ENCODE measurements around the gene HHAT.
"Not testable (repeated sequence)": the region's sequence is repeated elsewhere in the genome, so short reads cannot be mapped to it uniquely, and the experiment has no call there.

Gene HHAT

GRCh38 chr1:210397681-210398080 lies 69.0 kb downstream of the HHAT start:
- Histone ChIP-seq H3K27me3 (replicated peaks; ENCODE audit: control insufficient read depth, insufficient read depth, low read length) (no peaks in the 10 kb centered on the region), H3K4me1 (ENCODE audit: control insufficient read depth, insufficient read depth, low read length) (peaks cover 25% of the 10 kb centered on the region), H3K36me3 (ENCODE audit: control insufficient read depth, insufficient read depth, low read length, severe bottlenecking) (no peaks in the 10 kb centered on the region), H3K9ac (ENCODE audit: low read length) (no peak overlapping the region), H3K9me3 (ENCODE audit: control insufficient read depth, low read length) (no peaks in the 10 kb centered on the region), H3K4me3 (ENCODE audit: low read length) (no peak overlapping the region)
- no peak for DNase-seq (ENCODE audit: low read depth)

GRCh38 chr1:210398466-210398865 lies 69.8 kb downstream of the HHAT start:
- H3K4me1 ChIP-seq (ENCODE audit: control insufficient read depth, insufficient read depth, low read length) = peaks cover 21% of the 10 kb centered on the region
- no peak for DNase-seq (ENCODE audit: low read depth)
- no peaks in the 10 kb centered on the region for H3K27me3 ChIP-seq (replicated peaks; ENCODE audit: control insufficient read depth, insufficient read depth, low read length)
- no peak overlapping the region for H3K4me3 ChIP-seq (ENCODE audit: low read length)
- H3K9me3 ChIP-seq (ENCODE audit: control insufficient read depth, low read length) = no peaks in the 10 kb centered on the region
- no peak overlapping the region for H3K9ac ChIP-seq (ENCODE audit: low read length)
- no peaks in the 10 kb centered on the region for H3K36me3 ChIP-seq (ENCODE audit: control insufficient read depth, insufficient read depth, low read length, severe bottlenecking)

- Histone ChIP-seq H3K4me1 (ENCODE audit: control insufficient read depth, insufficient read depth, low read length) (peaks cover 11% of the 10 kb centered on the region), H3K4me3 (ENCODE audit: low read length) (no peak overlapping the region), H3K27me3 (replicated peaks; ENCODE audit: control insufficient read depth, insufficient read depth, low read length) (peaks cover 4% of the 10 kb centered on the region), H3K9ac (ENCODE audit: low read length) (no peak overlapping the region), H3K9me3 (ENCODE audit: control insufficient read depth, low read length) (no peaks in the 10 kb centered on the region), H3K36me3 (ENCODE audit: control insufficient read depth, insufficient read depth, low read length, severe bottlenecking) (no peaks in the 10 kb centered on the region)
- peak; percentile 85 for DNase-seq (ENCODE audit: low read depth)
Observed at GRCh38 chr1:210400043-210400840, 71.5 kb downstream of the HHAT start.

GRCh38 chr1:210402560-210402959 lies 73.9 kb downstream of the HHAT start:
- no peak for DNase-seq (ENCODE audit: low read depth)
- Histone ChIP-seq H3K9ac (ENCODE audit: low read length) (no peak overlapping the region), H3K27me3 (replicated peaks; ENCODE audit: control insufficient read depth, insufficient read depth, low read length) (peaks cover 6% of the 10 kb centered on the region), H3K36me3 (ENCODE audit: control insufficient read depth, insufficient read depth, low read length, severe bottlenecking) (no peaks in the 10 kb centered on the region), H3K4me1 (ENCODE audit: control insufficient read depth, insufficient read depth, low read length) (peaks cover 5% of the 10 kb centered on the region), H3K9me3 (ENCODE audit: control insufficient read depth, low read length) (no peaks in the 10 kb centered on the region), H3K4me3 (ENCODE audit: low read length) (no peak overlapping the region)

- H3K4me1 ChIP-seq (ENCODE audit: control insufficient read depth, insufficient read depth, low read length) = peaks cover under 1% of the 10 kb centered on the region
- DNase-seq (ENCODE audit: low read depth) = no peak
- H3K36me3 ChIP-seq (ENCODE audit: control insufficient read depth, insufficient read depth, low read length, severe bottlenecking) = no peaks in the 10 kb centered on the region
- no peak overlapping the region for H3K9ac ChIP-seq (ENCODE audit: low read length)
- H3K27me3 ChIP-seq (replicated peaks; ENCODE audit: control insufficient read depth, insufficient read depth, low read length) = peaks cover 6% of the 10 kb centered on the region
- no peak overlapping the region for H3K4me3 ChIP-seq (ENCODE audit: low read length)
- no peaks in the 10 kb centered on the region for H3K9me3 ChIP-seq (ENCODE audit: control insufficient read depth, low read length)
Observed at GRCh38 chr1:210405316-210405715, 76.6 kb downstream of the HHAT start.

- not testable (repeated sequence) for H3K36me3 ChIP-seq (ENCODE audit: control insufficient read depth, insufficient read depth, low read length, severe bottlenecking); H3K4me1 ChIP-seq (ENCODE audit: control insufficient read depth, insufficient read depth, low read length); H3K9ac ChIP-seq (ENCODE audit: low read length); H3K9me3 ChIP-seq (ENCODE audit: control insufficient read depth, low read length); DNase-seq (ENCODE audit: low read depth); H3K27me3 ChIP-seq (replicated peaks; ENCODE audit: control insufficient read depth, insufficient read depth, low read length); H3K4me3 ChIP-seq (ENCODE audit: low read length)
Observed at GRCh38 chr1:210406341-210406740, 77.6 kb downstream of the HHAT start.

- DNase-seq (ENCODE audit: low read depth) = peak; percentile 88
- H3K9ac ChIP-seq (ENCODE audit: low read length) = no peak overlapping the region
- H3K4me1 ChIP-seq (ENCODE audit: control insufficient read depth, insufficient read depth, low read length) = no peaks in the 10 kb centered on the region
- H3K27me3 ChIP-seq (replicated peaks; ENCODE audit: control insufficient read depth, insufficient read depth, low read length) = peaks cover 6% of the 10 kb centered on the region
- no peaks in the 10 kb centered on the region for H3K36me3 ChIP-seq (ENCODE audit: control insufficient read depth, insufficient read depth, low read length, severe bottlenecking)
- H3K9me3 ChIP-seq (ENCODE audit: control insufficient read depth, low read length) = no peaks in the 10 kb centered on the region
- H3K4me3 ChIP-seq (ENCODE audit: low read length) = no peak overlapping the region
Observed at GRCh38 chr1:210407207-210407886, 78.6 kb downstream of the HHAT start.

- Histone ChIP-seq H3K9ac (ENCODE audit: low read length) (no peak overlapping the region), H3K27me3 (replicated peaks; ENCODE audit: control insufficient read depth, insufficient read depth, low read length) (peaks cover 6% of the 10 kb centered on the region), H3K4me1 (ENCODE audit: control insufficient read depth, insufficient read depth, low read length) (no peaks in the 10 kb centered on the region), H3K9me3 (ENCODE audit: control insufficient read depth, low read length) (no peaks in the 10 kb centered on the region), H3K4me3 (ENCODE audit: low read length) (no peak overlapping the region), H3K36me3 (ENCODE audit: control insufficient read depth, insufficient read depth, low read length, severe bottlenecking) (no peaks in the 10 kb centered on the region)
- DNase-seq (ENCODE audit: low read depth) = no peak
Observed at GRCh38 chr1:210407887-210408252, 79.2 kb downstream of the HHAT start.

GRCh38 chr1:210412240-210412639 lies 83.5 kb downstream of the HHAT start:
- Histone ChIP-seq H3K27me3 (replicated peaks; ENCODE audit: control insufficient read depth, insufficient read depth, low read length) (no peaks in the 10 kb centered on the region), H3K36me3 (ENCODE audit: control insufficient read depth, insufficient read depth, low read length, severe bottlenecking) (no peaks in the 10 kb centered on the region), H3K4me1 (ENCODE audit: control insufficient read depth, insufficient read depth, low read length) (no peaks in the 10 kb centered on the region), H3K9me3 (ENCODE audit: control insufficient read depth, low read length) (no peaks in the 10 kb centered on the region), H3K4me3 (ENCODE audit: low read length) (no peak overlapping the region), H3K9ac (ENCODE audit: low read length) (no peak overlapping the region)
- DNase-seq (ENCODE audit: low read depth) = no peak

GRCh38 chr1:210413951-210414350 lies 85.2 kb downstream of the HHAT start:
- Histone ChIP-seq H3K4me1 (ENCODE audit: control insufficient read depth, insufficient read depth, low read length) (no peaks in the 10 kb centered on the region), H3K27me3 (replicated peaks; ENCODE audit: control insufficient read depth, insufficient read depth, low read length) (no peaks in the 10 kb centered on the region), H3K9me3 (ENCODE audit: control insufficient read depth, low read length) (no peaks in the 10 kb centered on the region), H3K36me3 (ENCODE audit: control insufficient read depth, insufficient read depth, low read length, severe bottlenecking) (no peaks in the 10 kb centered on the region), H3K4me3 (ENCODE audit: low read length) (no peak overlapping the region), H3K9ac (ENCODE audit: low read length) (no peak overlapping the region)
- no peak for DNase-seq (ENCODE audit: low read depth)

GRCh38 chr1:210415846-210416448 lies 87.2 kb downstream of the HHAT start:
- no peak overlapping the region for H3K4me3 ChIP-seq (ENCODE audit: low read length)
- H3K27me3 ChIP-seq (replicated peaks; ENCODE audit: control insufficient read depth, insufficient read depth, low read length) = no peaks in the 10 kb centered on the region
- H3K4me1 ChIP-seq (ENCODE audit: control insufficient read depth, insufficient read depth, low read length) = no peaks in the 10 kb centered on the region
- no peak overlapping the region for H3K9ac ChIP-seq (ENCODE audit: low read length)
- no peaks in the 10 kb centered on the region for H3K36me3 ChIP-seq (ENCODE audit: control insufficient read depth, insufficient read depth, low read length, severe bottlenecking)
- H3K9me3 ChIP-seq (ENCODE audit: control insufficient read depth, low read length) = no peaks in the 10 kb centered on the region
- DNase-seq (ENCODE audit: low read depth) = no peak

Data from adipocyte (in vitro differentiated cells).